ENCODE data around the gene WDR55. TPM values are rescaled to one million over a fixed set of nuclear protein-coding genes. Genes with fewer than 3 reads are reported as not detected.

WDR55 gene
- total and polyA plus RNA-seq, 4 donors, result 10.0 to 18.2 (median 11.7) TPM

DNA sequence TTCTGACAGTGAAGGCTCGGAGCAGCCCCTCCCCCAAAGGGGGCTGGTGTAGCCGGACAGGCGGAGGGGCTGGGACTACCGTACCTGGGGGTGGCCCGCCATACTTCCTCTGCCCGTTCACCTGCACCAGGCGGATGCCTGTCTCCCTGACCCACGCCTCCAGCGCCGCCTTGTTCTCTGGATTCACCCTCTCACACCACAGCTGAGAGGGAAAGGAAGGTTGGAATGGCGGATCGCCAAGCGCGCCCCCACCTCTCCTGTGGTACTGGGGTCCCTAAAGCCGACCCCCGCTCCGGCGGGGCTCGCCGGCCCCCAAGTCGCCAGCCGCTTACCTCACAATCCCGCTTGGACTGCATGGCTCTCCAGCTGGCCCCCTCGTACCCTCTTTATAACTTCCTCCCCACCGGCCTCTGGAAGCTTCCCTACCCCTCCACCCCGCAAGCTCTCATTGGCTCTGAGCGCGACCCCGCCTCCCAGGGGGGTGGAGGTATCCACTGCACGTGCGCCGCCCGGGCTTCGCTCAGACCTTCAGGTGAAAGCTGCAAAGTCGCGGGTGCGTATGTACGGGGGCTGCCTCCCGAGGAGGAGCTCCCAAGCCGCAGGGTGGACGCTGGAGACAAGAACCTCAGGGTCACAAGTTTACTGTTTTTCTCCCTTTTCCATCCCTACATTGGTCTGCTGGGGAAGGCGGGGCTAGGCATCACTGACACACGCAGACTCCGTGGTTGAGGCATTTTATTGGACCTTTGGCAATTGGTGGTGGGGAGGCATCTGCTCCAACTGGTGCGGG, 8.7 kb downstream of the WDR55 start, which contains the start of gene DND1:
TSS of gene DND1 (minus strand) at position 390 of the 790 bp plus-strand sequence. CDS start at position 356, 34 bp downstream.
- peak within 1 kb of the TSS in 1 of 3 donors; percentile 8 for H3K4me3 ChIP-seq (ENCODE audit: low read depth in 1 of 3, low read length in 3 of 3)
- DNase-seq (ENCODE audit: low spot score), result no peak
- H3K4me1 ChIP-seq (ENCODE audit: control insufficient read depth in 4 of 4, insufficient read depth in 4 of 4, low read length in 3 of 4), result peaks cover 0 to 1% (median 0%) of the 10 kb centered on the region in 4 donors

More for the DNA sequence above, 8.7 kb downstream of the WDR55 start, which contains the start of gene DND1:
- WGBS, result 90% methylated on average over 45 of the region's 45 CpGs
- no peak within 1 kb of the TSS for H3K27ac ChIP-seq (ENCODE audit: low read depth in 1 of 2, low read length in 2 of 2)
- H3K36me3 ChIP-seq (ENCODE audit: control insufficient read depth in 4 of 4, insufficient read depth in 3 of 4, low read depth in 1 of 4, low read length in 3 of 4), result peaks cover 9 to 68% (median 40%) of the 10 kb centered on the region in 4 donors
- TF ChIP-seq FOXA1 (IDR thresholded peaks at IDR 0.05) (no peak), GABPA (IDR thresholded peaks at IDR 0.05 in 1 of 2, conservative IDR thresholded peaks at IDR 0.05 in 1 of 2) (no peak), RAD21 (IDR thresholded peaks at IDR 0.05) (no peak), NR2F2 (IDR thresholded peaks at IDR 0.05) (no peak), JUND (IDR thresholded peaks at IDR 0.05) (no peak), YY1 (IDR thresholded peaks at IDR 0.05) (no peak), SP1 (IDR thresholded peaks at IDR 0.05) (no peak), RXRA (IDR thresholded peaks at IDR 0.05) (no peak), TAF1 (conservative IDR thresholded peaks at IDR 0.05) (no peak), HNF4G (IDR thresholded peaks at IDR 0.05) (no peak), EGR1 (IDR thresholded peaks at IDR 0.05; ENCODE audit: low read depth in 2 of 2) (no peak), FOXA2 (IDR thresholded peaks at IDR 0.05) (no peak), HNF4A (conservative IDR thresholded peaks at IDR 0.05) (no peak)
- TF ChIP-seq, protein P1, sequence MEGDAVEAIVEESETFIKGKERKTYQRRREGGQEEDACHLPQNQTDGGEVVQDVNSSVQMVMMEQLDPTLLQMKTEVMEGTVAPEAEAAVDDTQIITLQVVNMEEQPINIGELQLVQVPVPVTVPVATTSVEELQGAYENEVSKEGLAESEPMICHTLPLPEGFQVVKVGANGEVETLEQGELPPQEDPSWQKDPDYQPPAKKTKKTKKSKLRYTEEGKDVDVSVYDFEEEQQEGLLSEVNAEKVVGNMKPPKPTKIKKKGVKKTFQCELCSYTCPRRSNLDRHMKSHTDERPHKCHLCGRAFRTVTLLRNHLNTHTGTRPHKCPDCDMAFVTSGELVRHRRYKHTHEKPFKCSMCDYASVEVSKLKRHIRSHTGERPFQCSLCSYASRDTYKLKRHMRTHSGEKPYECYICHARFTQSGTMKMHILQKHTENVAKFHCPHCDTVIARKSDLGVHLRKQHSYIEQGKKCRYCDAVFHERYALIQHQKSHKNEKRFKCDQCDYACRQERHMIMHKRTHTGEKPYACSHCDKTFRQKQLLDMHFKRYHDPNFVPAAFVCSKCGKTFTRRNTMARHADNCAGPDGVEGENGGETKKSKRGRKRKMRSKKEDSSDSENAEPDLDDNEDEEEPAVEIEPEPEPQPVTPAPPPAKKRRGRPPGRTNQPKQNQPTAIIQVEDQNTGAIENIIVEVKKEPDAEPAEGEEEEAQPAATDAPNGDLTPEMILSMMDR (IDR thresholded peaks at IDR 0.05; ENCODE audit: low read depth, low read length, missing input control), result no peak
- TF ChIP-seq, protein P2, sequence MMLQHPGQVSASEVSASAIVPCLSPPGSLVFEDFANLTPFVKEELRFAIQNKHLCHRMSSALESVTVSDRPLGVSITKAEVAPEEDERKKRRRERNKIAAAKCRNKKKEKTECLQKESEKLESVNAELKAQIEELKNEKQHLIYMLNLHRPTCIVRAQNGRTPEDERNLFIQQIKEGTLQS (IDR thresholded peaks at IDR 0.05), result no peak
- TF ChIP-seq, protein P3, sequence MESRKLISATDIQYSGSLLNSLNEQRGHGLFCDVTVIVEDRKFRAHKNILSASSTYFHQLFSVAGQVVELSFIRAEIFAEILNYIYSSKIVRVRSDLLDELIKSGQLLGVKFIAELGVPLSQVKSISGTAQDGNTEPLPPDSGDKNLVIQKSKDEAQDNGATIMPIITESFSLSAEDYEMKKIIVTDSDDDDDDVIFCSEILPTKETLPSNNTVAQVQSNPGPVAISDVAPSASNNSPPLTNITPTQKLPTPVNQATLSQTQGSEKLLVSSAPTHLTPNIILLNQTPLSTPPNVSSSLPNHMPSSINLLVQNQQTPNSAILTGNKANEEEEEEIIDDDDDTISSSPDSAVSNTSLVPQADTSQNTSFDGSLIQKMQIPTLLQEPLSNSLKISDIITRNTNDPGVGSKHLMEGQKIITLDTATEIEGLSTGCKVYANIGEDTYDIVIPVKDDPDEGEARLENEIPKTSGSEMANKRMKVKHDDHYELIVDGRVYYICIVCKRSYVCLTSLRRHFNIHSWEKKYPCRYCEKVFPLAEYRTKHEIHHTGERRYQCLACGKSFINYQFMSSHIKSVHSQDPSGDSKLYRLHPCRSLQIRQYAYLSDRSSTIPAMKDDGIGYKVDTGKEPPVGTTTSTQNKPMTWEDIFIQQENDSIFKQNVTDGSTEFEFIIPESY (IDR thresholded peaks at IDR 0.05), result no peak
- TF ChIP-seq, protein P4, sequence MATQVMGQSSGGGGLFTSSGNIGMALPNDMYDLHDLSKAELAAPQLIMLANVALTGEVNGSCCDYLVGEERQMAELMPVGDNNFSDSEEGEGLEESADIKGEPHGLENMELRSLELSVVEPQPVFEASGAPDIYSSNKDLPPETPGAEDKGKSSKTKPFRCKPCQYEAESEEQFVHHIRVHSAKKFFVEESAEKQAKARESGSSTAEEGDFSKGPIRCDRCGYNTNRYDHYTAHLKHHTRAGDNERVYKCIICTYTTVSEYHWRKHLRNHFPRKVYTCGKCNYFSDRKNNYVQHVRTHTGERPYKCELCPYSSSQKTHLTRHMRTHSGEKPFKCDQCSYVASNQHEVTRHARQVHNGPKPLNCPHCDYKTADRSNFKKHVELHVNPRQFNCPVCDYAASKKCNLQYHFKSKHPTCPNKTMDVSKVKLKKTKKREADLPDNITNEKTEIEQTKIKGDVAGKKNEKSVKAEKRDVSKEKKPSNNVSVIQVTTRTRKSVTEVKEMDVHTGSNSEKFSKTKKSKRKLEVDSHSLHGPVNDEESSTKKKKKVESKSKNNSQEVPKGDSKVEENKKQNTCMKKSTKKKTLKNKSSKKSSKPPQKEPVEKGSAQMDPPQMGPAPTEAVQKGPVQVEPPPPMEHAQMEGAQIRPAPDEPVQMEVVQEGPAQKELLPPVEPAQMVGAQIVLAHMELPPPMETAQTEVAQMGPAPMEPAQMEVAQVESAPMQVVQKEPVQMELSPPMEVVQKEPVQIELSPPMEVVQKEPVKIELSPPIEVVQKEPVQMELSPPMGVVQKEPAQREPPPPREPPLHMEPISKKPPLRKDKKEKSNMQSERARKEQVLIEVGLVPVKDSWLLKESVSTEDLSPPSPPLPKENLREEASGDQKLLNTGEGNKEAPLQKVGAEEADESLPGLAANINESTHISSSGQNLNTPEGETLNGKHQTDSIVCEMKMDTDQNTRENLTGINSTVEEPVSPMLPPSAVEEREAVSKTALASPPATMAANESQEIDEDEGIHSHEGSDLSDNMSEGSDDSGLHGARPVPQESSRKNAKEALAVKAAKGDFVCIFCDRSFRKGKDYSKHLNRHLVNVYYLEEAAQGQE (IDR thresholded peaks at IDR 0.05), result no peak
- TF ChIP-seq, protein P5, sequence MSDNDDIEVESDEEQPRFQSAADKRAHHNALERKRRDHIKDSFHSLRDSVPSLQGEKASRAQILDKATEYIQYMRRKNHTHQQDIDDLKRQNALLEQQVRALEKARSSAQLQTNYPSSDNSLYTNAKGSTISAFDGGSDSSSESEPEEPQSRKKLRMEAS (IDR thresholded peaks at IDR 0.05), result no peak
- H3K27me3 ChIP-seq (ENCODE audit: control insufficient read depth in 4 of 4, insufficient read depth in 4 of 4, low read length in 3 of 4), result no peaks in the 10 kb centered on the region
- no peaks in the 10 kb centered on the region for H3K9me3 ChIP-seq (ENCODE audit: control insufficient read depth in 4 of 4, low read length in 3 of 4)
- no peak within 1 kb of the TSS for H3K9ac ChIP-seq (ENCODE audit: low read depth in 1 of 2, low read length in 2 of 2)

All from liver (tissue), 9 donors.